Heart left ventricle (tissue), 16 donors: ENCODE measurements around the gene ERCC6L. TPM values are rescaled to one million over a fixed set of nuclear protein-coding genes. Genes with fewer than 3 reads are reported as not detected.

Experiments used
- ATAC-seq, 4 donors: fragments of 200-7000 bp; cut with Tn5 transposase; one replicate each; pipeline ENCODE4 v1.9.1; 2020 to 2022; ENCODE audit warnings: moderate library complexity in 4 of 4, mild to moderate bottlenecking in 3 of 4, moderate number of reproducible peaks in 1 of 4
- DNase-seq, 5 donors: peaks; one replicate each; pipeline ENCODE4 v3.0.0-alpha.2; 2020
- H3K27ac ChIP-seq, 12 donors: fragments of 200-600 bp; sonication (generic) in 4 of 12; one replicate each; pipeline versions ENCODE4 v1.5.0 to v1.8.0; 2016 to 2022; ENCODE audit warnings: mild to moderate bottlenecking in 2 of 12
- H3K27me3 ChIP-seq, 9 donors: fragments of 200-600 bp; sonication (generic) in 2 of 9; one replicate each; pipeline versions ENCODE4 v1.5.1 to v1.8.0; 2016 to 2022; ENCODE audit warnings: mild to moderate bottlenecking in 3 of 9
- H3K36me3 ChIP-seq, 9 donors: fragments of 200-600 bp; sonication (generic) in 2 of 9; one replicate each; pipeline versions ENCODE4 v1.5.0 to v1.8.0; 2018 to 2022; ENCODE audit warnings: mild to moderate bottlenecking in 2 of 9
- H3K4me1 ChIP-seq, 12 donors: fragments of 200-600 bp; sonication (generic) in 4 of 12; one replicate each; pipeline versions ENCODE4 v1.5.0 to v1.8.0; 2016 to 2022; ENCODE audit warnings: mild to moderate bottlenecking in 3 of 12
- H3K4me3 ChIP-seq, 12 donors: fragments of 200-600 bp; sonication (generic) in 4 of 12; one replicate each; pipeline versions ENCODE4 v1.5.0 to v1.8.0; 2017 to 2022; ENCODE audit warnings: mild to moderate bottlenecking in 9 of 12, moderate library complexity in 4 of 12
- H3K9me3 ChIP-seq, 12 donors: fragments of 200-600 bp; sonication (generic) in 4 of 12; one replicate each; pipeline versions ENCODE4 v1.5.0 to v1.8.0; 2016 to 2022; ENCODE audit warnings: mild to moderate bottlenecking in 1 of 12
- CTCF ChIP-seq, 12 donors: fragments of 200-600 bp; sonication (generic) in 4 of 12; IDR thresholded peaks; one replicate each; pipeline versions ENCODE4 v1.5.0 to v1.8.0; 2018 to 2022; ENCODE audit warnings: antibody characterized with exemption in 12 of 12, mild to moderate bottlenecking in 5 of 12
- POLR2A ChIP-seq, 2 donors: fragments of 450-650 bp; IDR thresholded peaks; one replicate each; pipeline ENCODE4 v1.6.1; 2017; ENCODE audit warnings: antibody characterized with exemption in 2 of 2, mild to moderate bottlenecking in 2 of 2, moderate library complexity in 2 of 2
- WGBS, 4 donors: extraction: QIAGEN DNeasy Blood & Tissue Kit in 2 of 4; methylation state at CpG; one replicate each; pipeline versions ENCODE4 v1.1.5 to v1.1.7; 2013 to 2018; 5-methylcytosine and 5-hydroxymethylcytosine counted together
- intact Hi-C, 10 donors: fragments of 100-400 bp; cut with DNase I; formaldehyde crosslinking; loops; one replicate each; pipeline versions ENCODE4 v1.11.1 to v1.14.2; 2022
- polyA plus RNA-seq, 2 donors: library from polyadenylated mRNA; stranded (reverse); fragments of 200-250 nt; gene quantifications; one replicate each; pipeline ENCODE4 v1.2.3, GENCODE V29; 2013
- total RNA-seq, 9 donors: library from RNA; depleted of rRNA in 2 of 9; stranded (reverse); fragments of >200 nt in 2 of 9; fragmentation: NEBNext Ultra II Directional in 3 of 9; extraction: Animal tissue kit (Norgen Biotek cat#: 25700) in 3 of 9; gene quantifications; one replicate each; pipeline versions ENCODE4 v1.1.0 to v1.2.4, GENCODE V29; 2016 to 2023
- donor health status: ischemic (EF 13 %, LVEDD 7.1; RV severe dilation, severe dysfunction).
- donor health status: healthy with polysubstance abuse.
- donor health status: DM: no; HTN: yes; CAD: no.
- donor health status: DM: no; HTN: no; CAD: no.
- donor health status: ischemic (EF 25% LVEDD 6.9; RV normal size, moderate dysfunction).
- donor health status: ischemic (EF 25% LVEDD 5.7; RV mildly dilated, moderate dysfunction).
- donor health status: healthy.
- donor health status: DM: yes; HTN: yes; CAD: no.
- donor health status: ischemic (EF 35%, LVEDD 5.7; RV mildly dilated, moderate dysfunction).
- donor health status: nonischemic (EF 11% LVEDD 7.7; RV severe dilation, severe dysfunction).
- donor health status: DM: yes; HTN: yes; CAD: no.
- donor health status: PGD.
- donor health status: ischemic (EF 29% LVEDD 5.4; RV normal size, mild dysfunction).
- donor health status: nonischemic (EF 23%, LVEDD 6.1; RV moderate dilation, normal function).

ERCC6L gene
- total and polyA plus RNA-seq, 11 donors, result 0.01 to 0.45 (median 0.13) TPM; not detected in 7

GRCh38 chrX:72247206-72247942 lies 8.5 kb upstream of the ERCC6L start:
- no peak for TF ChIP-seq POLR2A (IDR thresholded peaks at IDR 0.05)
- no peak for TF ChIP-seq CTCF (IDR thresholded peaks at IDR 0.05)
- intact Hi-C loops, result loop anchor here in 6 of 10 donors (5.0 to 10.0 kb wide), 2 partner anchors 295 to 297 kb away; no protein-coding TSS in a partner anchor
- no peak overlapping the region for H3K4me3 ChIP-seq
- no peaks in the 10 kb centered on the region for H3K9me3 ChIP-seq
- H3K27ac ChIP-seq, result no peak overlapping the region
- DNase-seq, result peak in 1 of 5 donors; percentile 28
- 63 to 85% (median 82%) methylated on average over 2 of the region's 2 CpGs for WGBS, 4 donors
- no peaks in the 10 kb centered on the region for H3K36me3 ChIP-seq
- peaks cover 0 to 6% (median 0%) of the 10 kb centered on the region in 12 donors for H3K4me1 ChIP-seq
- ATAC-seq, result peak in 3 of 4 donors; percentile 28 to 52 (median 51)
- no peaks in the 10 kb centered on the region for H3K27me3 ChIP-seq

GRCh38 chrX:72245461-72246089 lies 6.7 kb upstream of the ERCC6L start:
- intact Hi-C loops, result loop anchor here in 7 of 10 donors (2.0 to 10.0 kb wide), 3 partner anchors 295 to 299 kb away; no protein-coding TSS in a partner anchor
- peak in 3 of 4 donors; percentile 59 to 68 (median 65) for ATAC-seq
- no peaks in the 10 kb centered on the region for H3K27me3 ChIP-seq
- H3K9me3 ChIP-seq, result no peaks in the 10 kb centered on the region
- H3K4me3 ChIP-seq, result no peak overlapping the region
- TF ChIP-seq POLR2A (IDR thresholded peaks at IDR 0.05) (no peak), CTCF (IDR thresholded peaks at IDR 0.05) (peak; percentile 41 to 74 (median 54))
- peaks cover 0 to 6% (median 0%) of the 10 kb centered on the region in 12 donors for H3K4me1 ChIP-seq
- DNase-seq, result peak in 4 of 5 donors; percentile 8 to 62 (median 36)
- WGBS, 4 donors, result 82 to 95% (median 93%) methylated on average over 3 of the region's 3 CpGs
- H3K36me3 ChIP-seq, result no peaks in the 10 kb centered on the region
- H3K27ac ChIP-seq, result no peak overlapping the region

GRCh38 chrX:72243472-72243871 lies 4.6 kb upstream of the ERCC6L start:
- ATAC-seq (no peak), DNase-seq (no peak)
- TF ChIP-seq CTCF (IDR thresholded peaks at IDR 0.05), result no peak
- no peak for TF ChIP-seq POLR2A (IDR thresholded peaks at IDR 0.05)
- Histone ChIP-seq H3K4me3 (no peak overlapping the region), H3K27ac (no peak overlapping the region), H3K9me3 (no peaks in the 10 kb centered on the region), H3K36me3 (no peaks in the 10 kb centered on the region), H3K27me3 (no peaks in the 10 kb centered on the region), H3K4me1 (peaks cover 0 to 8% (median 0%) of the 10 kb centered on the region in 12 donors)
- 32 to 65% (median 43%) methylated on average over 3 of the region's 3 CpGs for WGBS, 4 donors
- intact Hi-C loops, result loop anchor here in 5 of 10 donors (10.0 kb wide), 1 partner anchor 301 kb away; no protein-coding TSS in a partner anchor

GRCh38 chrX:72240976-72241375 lies 2.1 kb upstream of the ERCC6L start:
- no peaks in the 10 kb centered on the region for H3K36me3 ChIP-seq
- H3K9me3 ChIP-seq, result no peaks in the 10 kb centered on the region
- TF ChIP-seq POLR2A (IDR thresholded peaks at IDR 0.05), result no peak
- no peak for TF ChIP-seq CTCF (IDR thresholded peaks at IDR 0.05)
- no peaks in the 10 kb centered on the region for H3K27me3 ChIP-seq
- DNase-seq, result no peak
- intact Hi-C loops, result loop anchor here in 5 of 10 donors (10.0 kb wide), 1 partner anchor 304 kb away; no protein-coding TSS in a partner anchor
- no peak for ATAC-seq
- H3K4me3 ChIP-seq, result no peak overlapping the region
- H3K4me1 ChIP-seq, result peaks cover 0 to 12% (median 0%) of the 10 kb centered on the region in 12 donors
- 93 to 96% (median 94%) methylated on average over 4 of the region's 4 CpGs for WGBS, 4 donors
- no peak overlapping the region for H3K27ac ChIP-seq
